Neural crest cell (in vitro differentiated cells): ENCODE measurements around the gene USP38. TPM values are rescaled to one million over a fixed set of nuclear protein-coding genes. Genes with fewer than 3 reads are reported as not detected.
A peak's percentile ranks its signal among the peaks of the same experiment; 100 is the strongest.

ENCODE experiments used
- DNase-seq: peaks from one replicate; pipeline ENCODE4 v3.0.0; 2021; ENCODE audit warnings: low read depth, mixed read lengths, low spot score
- H3K27ac Mint-ChIP-seq: one replicate; pipeline ENCODE4 v1.8.0; 2021; ENCODE audit warnings: mild to moderate bottlenecking, mixed read lengths; ENCODE audit not compliant: unreplicated experiment
- H3K27me3 Mint-ChIP-seq: 2 replicates; pipeline ENCODE4 v1.8.0; 2021; ENCODE audit warnings: low read depth, mild to moderate bottlenecking, mixed read lengths
- H3K36me3 Mint-ChIP-seq: 2 replicates; pipeline ENCODE4 v1.8.0; 2021; ENCODE audit warnings: low read depth, mild to moderate bottlenecking, mixed read lengths
- H3K4me1 Mint-ChIP-seq: 2 replicates; pipeline ENCODE4 v1.8.0; 2021; ENCODE audit warnings: mixed read lengths
- H3K4me3 Mint-ChIP-seq: one replicate; pipeline ENCODE4 v1.8.0; 2021; ENCODE audit warnings: mild to moderate bottlenecking, mixed read lengths
- H3K9me3 Mint-ChIP-seq: 2 replicates; pipeline ENCODE4 v1.8.0; 2021; ENCODE audit warnings: mixed read lengths
- CTCF ChIP-seq: fragments of 200-600 bp; sonication (generic); conservative IDR thresholded peaks from 2 replicates; pipeline ENCODE4 v1.5.0; 2021; ENCODE audit warnings: antibody characterized with exemption, mild to moderate bottlenecking
- total RNA-seq: library from RNA; stranded (reverse); gene quantifications from 2 replicates; pipeline ENCODE4 v1.2.1, GENCODE V29; 2021

Gene USP38
- total RNA-seq, 1 donor from 2014 or later: 14.9 TPM

DNA sequence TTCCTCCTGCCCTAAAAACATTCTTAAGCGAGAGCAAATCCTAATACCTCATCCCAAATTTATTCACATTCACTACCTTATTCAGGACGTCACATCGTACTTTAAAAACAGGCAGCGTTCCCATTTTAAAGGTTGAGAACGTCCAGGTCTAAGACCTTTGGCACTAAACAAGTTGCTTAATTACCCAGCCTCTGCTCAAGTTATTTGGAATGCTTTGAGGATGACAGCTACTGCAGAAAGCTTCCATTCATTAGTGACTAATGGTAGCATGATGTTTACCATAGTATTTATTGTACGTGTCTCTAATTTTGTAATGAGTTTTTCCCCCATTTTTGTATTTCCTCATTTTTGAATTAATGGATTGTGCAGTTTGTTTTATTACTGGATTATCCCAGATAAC is 1.5 kb downstream of the USP38 start:
- Mint-ChIP-seq H3K27ac (peak overlapping the region; percentile 19), H3K4me3 (peak overlapping the region; percentile 93), H3K27me3 (no peaks in the 10 kb centered on the region), H3K4me1 (peaks cover 54% of the 10 kb centered on the region), H3K36me3 (no peaks in the 10 kb centered on the region), H3K9me3 (no peaks in the 10 kb centered on the region)
- TF ChIP-seq CTCF: no peak
- DNase-seq: no peak

GRCh38 chr4:143186649-143187048 is 1.9 kb downstream of the USP38 start:
- no peaks in the 10 kb centered on the region for H3K9me3 Mint-ChIP-seq
- TF ChIP-seq CTCF: no peak

DNA sequence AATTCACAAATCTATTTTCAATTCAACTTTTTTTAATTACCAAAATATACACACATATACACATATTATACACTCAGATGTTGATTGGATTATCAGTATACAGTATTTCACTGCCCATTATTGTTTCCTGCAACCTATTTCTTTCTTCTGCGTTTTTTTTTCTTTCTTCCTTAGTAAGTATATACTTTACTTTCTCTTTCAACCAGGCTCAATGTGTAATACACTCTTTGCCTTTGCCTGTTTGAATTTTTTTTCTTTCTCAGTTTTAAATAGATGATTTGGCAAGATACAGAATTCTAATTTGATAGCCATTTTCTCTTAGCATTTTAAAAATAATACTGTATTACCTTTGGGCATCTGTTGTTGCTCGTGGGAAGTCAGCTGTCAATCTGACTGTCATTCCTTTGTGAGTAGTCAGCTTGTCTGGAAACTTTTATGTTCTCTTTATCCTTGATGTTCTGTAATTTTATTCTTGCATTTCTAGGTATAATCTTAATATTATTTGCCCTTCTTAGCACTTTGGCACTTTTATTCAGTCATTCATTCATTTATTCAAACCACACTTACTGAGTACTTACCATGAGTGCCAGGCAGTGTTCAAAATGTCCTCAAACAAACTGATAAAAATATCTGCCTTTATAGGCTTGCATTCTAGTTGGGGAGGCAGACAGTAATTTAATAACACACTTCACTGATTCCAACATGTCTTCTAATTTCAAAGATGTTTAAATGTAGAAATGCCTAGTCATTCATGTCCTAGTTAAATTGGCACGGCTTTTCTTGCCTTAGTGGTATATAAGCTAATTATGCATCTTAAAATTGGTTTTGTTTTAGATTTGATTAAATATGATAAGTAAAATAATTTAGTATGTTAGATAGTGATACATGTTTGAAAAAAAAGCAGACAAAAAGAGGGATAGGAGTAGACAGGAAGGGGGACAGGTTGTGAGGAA is 3.7 kb downstream of the USP38 start:
- Mint-ChIP-seq H3K27me3 (no peaks in the 10 kb centered on the region), H3K4me1 (peaks cover 54% of the 10 kb centered on the region), H3K9me3 (no peaks in the 10 kb centered on the region), H3K27ac (no peak overlapping the region), H3K36me3 (no peaks in the 10 kb centered on the region), H3K4me3 (peak overlapping the region; percentile 68)
- no peak for TF ChIP-seq CTCF
- DNase-seq: no peak

More at GRCh38 chr4:143186649-143187048, 1.9 kb downstream of the USP38 start:
- no peaks in the 10 kb centered on the region for H3K27me3 Mint-ChIP-seq
- no peak overlapping the region for H3K27ac Mint-ChIP-seq
- peak overlapping the region; percentile 93 for H3K4me3 Mint-ChIP-seq
- H3K4me1 Mint-ChIP-seq: peaks cover 54% of the 10 kb centered on the region
- no peaks in the 10 kb centered on the region for H3K36me3 Mint-ChIP-seq
- DNase-seq: no peak

DNA sequence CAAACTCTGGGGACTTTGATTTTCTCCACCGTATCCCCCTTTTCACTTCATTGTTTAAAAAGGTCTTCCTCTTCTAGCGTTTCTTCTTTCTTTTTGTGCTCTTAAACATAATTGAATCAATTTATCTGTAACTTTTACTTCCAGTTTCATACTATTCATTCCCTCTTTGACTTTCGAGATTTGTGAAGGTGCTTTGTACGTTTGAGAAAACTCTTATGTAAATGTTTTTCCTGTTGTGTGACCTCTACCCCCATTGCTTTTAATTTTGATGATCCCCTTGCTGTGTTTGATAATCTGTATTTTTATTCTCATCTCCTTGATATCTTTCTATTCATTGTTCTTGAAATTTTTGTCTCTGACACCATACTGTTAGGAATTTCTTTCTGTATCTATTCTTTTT is 4.8 kb downstream of the USP38 start:
- H3K4me1 Mint-ChIP-seq: peaks cover 43% of the 10 kb centered on the region
- H3K27ac Mint-ChIP-seq: no peak overlapping the region
- no peak for TF ChIP-seq CTCF
- no peaks in the 10 kb centered on the region for H3K9me3 Mint-ChIP-seq
- no peaks in the 10 kb centered on the region for H3K36me3 Mint-ChIP-seq
- no peak for DNase-seq
- peak overlapping the region; percentile 8 for H3K4me3 Mint-ChIP-seq
- H3K27me3 Mint-ChIP-seq: no peaks in the 10 kb centered on the region

- no peaks in the 10 kb centered on the region for H3K27me3 Mint-ChIP-seq
- no peaks in the 10 kb centered on the region for H3K4me1 Mint-ChIP-seq
- no peak for DNase-seq
- TF ChIP-seq CTCF: no peak
- H3K9me3 Mint-ChIP-seq: no peaks in the 10 kb centered on the region
- H3K4me3 Mint-ChIP-seq: no peak overlapping the region
- H3K27ac Mint-ChIP-seq: no peak overlapping the region
- H3K36me3 Mint-ChIP-seq: peaks cover 21% of the 10 kb centered on the region
Measured at GRCh38 chr4:143195581-143195980, 10.9 kb downstream of the USP38 start.
